Cerebellar nuclear complex (tissue), 1 donor: Measurements from ENCODE around the gene CACNG8.
"Not testable (repeated sequence)": the region's sequence is repeated elsewhere in the genome, so short reads cannot be mapped to it uniquely, and the experiment has no call there.

ENCODE experiments used
- DNase-seq, 2 experiments: peaks; one replicate each; lab custom pipeline; 2025; lab: John Stamatoyannopoulos, UW

CACNG8 gene

DNA sequence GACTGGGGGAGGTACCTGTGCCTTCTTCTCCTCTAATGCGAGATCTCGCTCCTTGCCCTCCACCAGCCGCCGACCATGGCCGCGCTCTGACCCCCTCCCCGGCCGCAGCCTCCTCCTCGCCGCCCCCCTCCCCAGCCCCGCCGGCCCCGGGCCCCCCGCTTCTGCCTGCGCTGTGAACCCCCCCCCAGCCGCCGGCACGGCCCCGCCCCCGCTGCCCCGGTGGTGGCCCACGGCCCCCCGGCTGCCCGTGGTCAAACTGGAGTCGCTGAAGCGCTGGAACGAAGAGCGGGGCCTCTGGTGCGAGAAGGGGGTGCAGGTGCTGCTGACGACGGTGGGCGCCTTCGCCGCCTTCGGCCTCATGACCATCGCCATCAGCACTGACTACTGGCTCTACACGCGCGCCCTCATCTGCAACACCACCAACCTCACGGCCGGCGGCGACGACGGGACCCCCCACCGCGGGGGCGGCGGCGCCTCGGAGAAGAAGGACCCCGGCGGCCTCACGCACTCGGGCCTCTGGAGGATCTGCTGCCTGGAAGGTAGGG lies at the start of gene CACNG8:
Gene CACNG8 (plus strand): TSS at position 51 of the 545 bp plus-strand sequence.
- DNase-seq, result no peak

DNA sequence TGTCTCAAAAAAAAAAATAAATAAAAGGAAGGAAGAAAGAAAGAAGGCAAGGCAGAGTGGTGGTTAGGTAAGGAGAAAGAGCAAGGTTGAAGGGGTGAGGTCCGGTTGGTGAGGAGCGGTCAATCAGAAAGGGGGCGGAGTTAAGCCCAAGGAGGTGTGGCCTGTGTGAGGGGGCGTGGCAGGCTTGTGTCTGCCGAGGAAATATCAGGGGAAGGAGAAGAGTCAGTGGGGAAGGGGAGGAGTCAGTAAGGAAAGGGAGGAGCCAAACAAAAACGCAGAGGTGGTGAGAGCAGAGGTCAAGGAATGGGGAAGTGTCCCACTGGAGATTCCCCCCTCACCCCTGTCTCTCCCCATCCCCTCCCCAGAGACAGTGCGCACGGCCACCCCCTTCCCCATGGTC lies 47.7 kb upstream of the CACNG8 start:
- no peak for DNase-seq

DNA sequence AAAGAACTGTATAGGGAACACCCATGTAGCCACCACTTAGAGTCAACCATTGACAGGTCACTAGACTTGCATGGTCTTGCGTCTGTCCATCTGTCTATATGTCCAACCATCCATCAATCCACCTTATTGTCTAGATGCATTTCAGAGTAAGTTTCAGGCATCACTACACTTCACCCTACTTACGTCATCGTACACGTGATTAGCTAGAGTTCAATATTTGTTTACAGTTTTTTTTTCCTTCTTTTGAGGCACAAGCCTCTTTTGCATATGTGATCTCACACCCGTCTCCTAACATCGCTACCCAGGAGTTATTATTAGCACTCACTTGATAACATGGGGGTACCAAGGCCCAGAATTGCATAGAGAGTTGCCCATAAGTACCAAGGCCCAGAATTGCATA lies 46.7 kb upstream of the CACNG8 start:
- DNase-seq, result no peak

DNA sequence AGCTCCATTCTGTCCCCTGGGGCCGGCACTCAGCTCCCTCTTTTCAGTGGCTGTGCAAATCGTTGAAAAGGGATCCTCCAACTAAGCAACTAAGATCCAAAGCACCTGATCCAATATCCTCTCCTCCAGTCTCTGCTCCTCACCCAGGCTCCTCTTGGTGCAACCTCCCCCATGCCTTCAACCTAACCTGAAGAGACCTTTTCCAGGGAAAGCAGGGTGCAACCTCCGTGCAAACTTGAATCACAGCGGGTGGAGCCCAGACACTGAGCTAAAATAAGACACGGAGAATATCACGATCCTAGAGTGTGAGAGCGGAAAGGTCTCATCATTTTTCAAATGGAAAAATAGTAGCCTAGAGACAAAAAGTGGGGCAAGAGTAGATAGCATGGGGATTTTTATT lies 45.4 kb upstream of the CACNG8 start:
- no peak for DNase-seq

DNA sequence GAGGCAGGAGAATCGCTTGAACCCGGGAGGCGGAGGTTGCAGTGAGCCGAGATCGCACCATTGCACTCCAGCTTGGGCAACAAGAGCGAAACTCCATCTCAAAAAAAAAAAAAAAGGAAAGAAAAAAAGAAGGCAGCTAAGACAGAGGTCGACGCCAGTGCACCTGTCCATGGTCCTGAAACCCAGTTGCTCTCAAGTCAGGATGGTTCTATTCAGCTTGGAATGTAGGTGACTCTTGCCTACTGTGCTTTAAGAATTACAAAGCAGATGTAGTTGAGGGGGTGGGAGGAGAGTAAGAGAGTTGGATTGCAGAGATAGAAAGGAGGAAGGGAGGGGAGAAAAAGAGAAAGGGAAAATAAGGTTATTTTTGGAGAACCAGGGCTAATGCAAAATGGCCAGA lies 35.0 kb upstream of the CACNG8 start:
- no peak for DNase-seq

DNA sequence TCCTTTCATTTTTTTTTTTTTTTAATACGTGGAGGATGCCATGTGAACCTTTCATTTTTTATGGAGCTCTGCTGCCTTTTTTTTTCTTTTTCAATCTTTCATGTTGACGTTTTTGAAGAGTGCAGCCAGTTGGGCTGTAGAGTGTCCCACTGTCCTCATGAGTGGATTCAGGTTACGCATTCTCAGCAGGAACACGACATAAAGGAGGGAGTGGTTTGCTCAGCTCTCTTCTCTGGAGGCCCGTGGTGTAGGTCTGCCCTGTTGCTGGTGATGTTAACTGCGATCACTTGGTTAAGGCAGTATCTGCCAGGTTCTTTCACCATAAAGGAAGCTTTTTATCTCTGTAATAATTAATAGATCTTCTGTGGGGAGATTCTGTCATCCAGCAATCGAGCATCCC lies 26.7 kb upstream of the CACNG8 start:
- DNase-seq, result no peak

DNA sequence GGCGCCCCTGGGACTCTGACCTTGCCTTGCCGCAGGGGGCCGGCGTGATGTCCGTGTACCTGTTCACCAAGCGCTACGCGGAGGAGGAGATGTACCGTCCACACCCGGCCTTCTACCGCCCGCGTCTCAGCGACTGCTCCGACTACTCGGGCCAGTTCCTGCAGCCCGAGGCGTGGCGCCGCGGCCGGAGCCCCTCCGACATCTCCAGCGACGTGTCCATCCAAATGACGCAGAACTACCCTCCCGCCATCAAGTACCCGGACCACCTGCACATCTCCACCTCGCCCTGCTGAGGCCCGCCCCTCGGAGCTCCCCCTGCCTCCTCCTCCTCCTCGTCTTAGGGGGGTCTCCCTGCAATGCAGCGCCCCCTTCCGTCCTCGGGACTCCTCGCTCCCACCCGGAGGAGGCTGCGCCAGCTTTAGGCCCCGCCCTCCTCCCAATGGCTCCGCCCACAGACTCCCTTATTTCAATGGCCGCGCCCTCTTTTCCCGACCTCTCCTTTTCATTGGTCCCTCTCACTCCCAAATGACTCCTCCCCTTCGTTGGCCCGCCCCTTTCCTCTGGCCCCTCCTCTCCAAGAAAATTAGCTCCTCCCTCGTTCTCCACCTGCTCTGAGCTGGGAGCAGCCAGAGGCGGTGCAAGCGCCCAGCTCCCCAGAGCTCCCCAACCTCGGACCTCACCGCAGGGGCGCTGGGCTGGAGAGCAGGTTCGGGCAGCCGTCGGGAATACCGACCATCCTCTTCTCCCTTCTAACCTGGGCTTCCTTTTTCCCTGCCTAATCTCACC lies 20.5 kb upstream of the CACNG8 start:
- DNase-seq, result no peak

DNA sequence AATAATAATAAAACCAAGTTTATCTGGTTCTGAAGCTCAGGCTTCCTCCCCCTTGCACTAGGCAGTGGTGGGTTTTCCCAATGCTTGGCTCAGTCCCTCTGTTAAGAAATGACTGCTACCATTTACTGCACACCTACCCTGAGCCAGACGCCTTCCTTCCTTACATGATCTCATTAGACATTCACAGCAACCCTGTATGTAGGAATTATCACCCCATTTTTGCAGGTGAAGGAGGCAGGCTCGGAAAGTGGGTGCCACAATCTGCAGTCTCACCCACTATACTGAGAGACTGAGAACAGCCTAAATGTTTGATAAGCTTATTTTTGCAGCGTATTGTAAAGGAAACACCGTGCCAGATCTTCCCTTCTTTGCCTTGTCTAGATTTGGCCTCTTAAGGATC lies 18.3 kb upstream of the CACNG8 start:
- DNase-seq, result no peak

DNA sequence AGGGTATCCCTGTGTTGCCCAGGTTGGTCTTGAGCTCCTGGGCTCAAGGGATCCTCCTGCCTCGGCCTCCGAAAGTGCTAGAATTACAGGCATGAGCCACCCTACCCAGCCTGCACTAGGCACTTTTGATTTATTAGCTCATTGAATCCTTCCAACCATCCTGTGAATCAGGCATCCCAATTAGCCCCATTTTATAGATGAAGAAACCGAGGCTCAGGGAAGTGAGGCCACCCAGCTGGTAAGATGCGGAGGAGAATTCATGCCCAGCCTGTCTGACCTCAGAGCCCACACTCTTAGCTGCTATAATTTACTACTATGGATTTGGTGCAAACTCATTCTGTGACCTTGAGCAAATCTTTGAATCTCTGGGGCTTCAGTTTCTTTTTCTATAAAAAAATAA lies 17.8 kb upstream of the CACNG8 start:
- DNase-seq, result no peak

DNA sequence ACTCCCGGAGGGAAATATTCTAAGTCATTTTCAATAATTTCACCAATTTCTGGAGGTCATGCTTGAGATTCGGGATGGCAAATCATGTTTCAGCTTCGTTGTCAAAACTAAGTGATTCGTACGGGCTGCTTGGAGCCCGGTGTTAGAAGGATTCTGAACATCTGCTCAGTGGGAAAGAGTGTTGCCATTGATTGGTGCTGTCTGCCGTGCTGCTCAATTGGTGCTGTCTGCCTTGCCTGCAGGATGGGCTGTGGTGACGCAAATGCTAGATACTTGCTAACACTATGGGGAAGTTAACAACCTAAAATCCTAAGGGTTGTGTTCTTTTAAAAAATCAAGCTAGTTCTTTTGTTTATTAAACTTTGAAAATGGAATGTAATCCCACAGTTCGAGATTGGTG lies 17.3 kb upstream of the CACNG8 start:
- DNase-seq, result no peak

DNA sequence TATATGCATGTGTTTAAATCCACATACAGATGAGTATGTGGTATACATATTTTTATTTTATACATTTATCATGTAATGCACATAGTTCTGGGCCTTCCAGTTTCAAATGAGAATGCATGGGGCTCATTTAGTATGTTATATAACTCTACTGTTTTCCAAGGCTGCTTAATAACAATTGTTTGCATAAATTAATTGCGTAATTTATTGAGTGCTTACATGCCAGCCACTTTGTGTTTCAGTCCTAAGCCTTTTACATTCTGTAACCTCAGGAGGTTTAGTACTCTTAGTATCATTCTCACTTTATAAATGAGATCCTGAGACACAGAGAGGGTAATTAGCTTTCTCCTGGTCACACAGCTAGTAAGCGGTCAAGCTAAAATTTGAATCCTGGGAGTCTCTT lies 16.7 kb upstream of the CACNG8 start:
- no peak for DNase-seq

DNA sequence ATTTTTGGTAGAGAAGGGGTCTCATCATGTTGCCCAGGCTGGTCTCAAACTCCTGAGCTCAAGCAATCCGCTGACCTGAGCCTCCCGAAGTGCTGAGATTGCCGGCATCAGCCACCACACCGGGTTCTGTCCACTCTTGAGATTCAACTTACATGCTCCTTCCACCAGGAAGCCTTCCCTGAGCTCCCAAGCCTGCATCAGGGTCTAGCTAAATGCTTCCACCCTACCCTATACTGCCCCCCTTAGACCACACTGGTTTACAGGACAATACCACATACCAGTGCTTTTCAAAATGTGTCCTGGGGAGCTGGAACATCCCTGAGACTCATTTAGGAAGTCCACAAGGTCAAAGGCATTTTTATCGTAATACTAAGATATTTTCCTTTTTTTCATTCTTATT lies 15.1 kb upstream of the CACNG8 start:
- DNase-seq, result no peak

DNA sequence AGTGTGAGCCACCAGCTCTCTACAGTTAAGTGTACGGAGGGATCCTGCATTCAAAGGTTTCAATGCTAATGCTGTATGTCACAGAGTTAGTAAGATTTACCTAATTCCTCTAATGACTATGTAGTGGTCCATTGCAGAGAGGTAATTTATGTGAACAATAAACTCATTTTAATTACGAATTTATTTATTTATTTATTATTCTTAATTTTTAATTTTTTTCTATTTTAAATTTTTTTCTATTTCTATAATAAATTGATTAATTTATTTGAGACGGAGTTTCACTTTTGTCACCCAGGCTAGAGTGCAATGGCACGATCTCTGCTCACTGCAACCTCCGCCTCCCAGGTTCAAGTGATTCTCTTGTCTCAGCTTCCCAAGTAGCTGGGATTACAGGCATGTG lies 14.1 kb upstream of the CACNG8 start:
- not testable (repeated sequence) for DNase-seq

DNA sequence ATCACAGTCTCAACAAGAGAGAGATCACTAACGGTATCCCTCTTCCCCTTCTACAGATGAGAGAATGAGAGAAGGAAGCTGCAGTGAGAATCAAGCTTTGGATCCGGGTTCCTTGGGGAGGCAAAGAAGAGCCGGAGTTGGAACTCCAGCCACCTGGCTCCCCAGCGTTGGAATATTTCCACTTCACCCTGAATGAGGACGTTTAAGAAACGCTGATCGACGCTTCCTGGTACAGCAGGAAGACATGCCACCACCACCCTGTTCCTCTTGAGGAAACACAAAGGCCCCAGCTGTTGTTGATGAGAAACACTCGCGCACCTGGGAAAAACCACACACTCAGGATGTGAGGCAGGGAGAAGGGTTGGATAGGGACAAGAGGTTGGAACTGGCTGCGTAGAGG lies 11.3 kb upstream of the CACNG8 start:
- DNase-seq, result no peak

DNA sequence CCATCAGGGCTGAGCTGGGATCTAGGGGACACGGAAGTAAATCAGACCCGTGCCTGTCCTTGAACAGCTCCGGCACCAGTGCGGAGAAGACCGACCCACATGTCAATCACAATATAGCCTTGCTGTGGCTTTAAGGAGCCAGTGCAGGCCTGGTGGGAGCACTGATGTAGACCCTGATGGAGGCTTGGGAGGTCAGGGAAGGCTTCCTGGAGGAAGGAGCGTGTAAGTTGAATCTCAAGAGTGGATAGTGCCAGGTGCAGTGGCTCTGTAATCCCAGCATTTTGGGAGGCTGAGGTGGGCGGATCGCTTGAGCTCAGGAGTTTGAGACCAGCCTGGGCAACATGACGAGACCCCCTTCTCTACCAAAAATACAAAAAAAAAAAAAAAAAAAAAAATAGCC lies 10.8 kb upstream of the CACNG8 start:
- DNase-seq, result no peak

DNA sequence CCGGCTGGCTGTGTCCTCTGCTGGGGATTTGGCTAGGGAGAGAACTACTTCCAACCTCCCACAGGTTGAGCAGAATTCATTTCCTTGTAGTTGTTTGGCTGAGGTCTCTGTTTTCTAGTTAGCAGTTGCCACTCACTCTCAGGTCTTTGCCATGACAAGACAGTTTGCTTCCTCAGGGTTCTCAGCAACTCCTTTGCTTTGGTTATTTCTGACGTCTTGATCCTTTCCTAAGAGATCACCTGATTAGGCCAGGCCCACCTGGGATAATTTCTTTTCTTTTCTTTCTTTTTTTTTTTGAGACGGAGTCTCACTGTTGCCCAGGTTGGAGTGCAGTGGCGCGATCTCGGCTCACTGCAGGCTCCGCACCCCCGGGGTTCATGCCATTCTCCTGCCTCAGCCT lies 9.4 kb upstream of the CACNG8 start:
- no peak for DNase-seq

DNA sequence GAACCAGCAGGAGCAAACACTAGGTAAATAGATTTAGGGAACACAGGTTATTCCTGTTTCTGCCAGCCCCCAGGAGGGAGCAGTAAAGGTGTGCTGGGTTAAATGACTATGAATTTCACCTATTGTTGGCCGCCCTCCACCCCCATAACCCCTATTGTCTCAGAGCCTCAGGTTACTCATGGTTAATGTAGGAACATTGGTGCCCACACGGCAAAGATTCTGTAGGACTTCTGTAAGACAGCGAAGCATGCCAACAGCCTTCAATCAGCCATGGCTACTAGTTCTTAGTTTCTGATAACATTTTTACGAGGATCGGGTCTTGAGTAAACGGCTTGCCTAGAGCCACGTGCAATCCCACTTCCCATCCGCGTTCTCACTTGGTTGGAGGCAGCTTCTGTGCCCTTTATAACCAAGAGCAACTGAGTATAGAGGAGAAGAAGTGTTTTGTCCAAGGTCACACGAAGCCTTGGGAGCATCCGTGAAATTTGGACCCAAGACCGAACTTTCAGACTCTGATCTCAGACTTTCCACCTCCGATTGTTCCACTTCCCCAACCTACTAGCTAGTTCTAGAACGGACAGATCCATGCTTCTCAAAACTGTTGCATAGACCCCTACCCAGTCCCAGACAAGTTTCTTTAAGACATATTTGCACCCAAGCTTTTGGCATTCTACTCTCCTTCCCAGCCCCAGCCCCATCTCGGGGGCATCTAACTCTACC lies 5.1 kb upstream of the CACNG8 start:
- DNase-seq, result no peak

DNA sequence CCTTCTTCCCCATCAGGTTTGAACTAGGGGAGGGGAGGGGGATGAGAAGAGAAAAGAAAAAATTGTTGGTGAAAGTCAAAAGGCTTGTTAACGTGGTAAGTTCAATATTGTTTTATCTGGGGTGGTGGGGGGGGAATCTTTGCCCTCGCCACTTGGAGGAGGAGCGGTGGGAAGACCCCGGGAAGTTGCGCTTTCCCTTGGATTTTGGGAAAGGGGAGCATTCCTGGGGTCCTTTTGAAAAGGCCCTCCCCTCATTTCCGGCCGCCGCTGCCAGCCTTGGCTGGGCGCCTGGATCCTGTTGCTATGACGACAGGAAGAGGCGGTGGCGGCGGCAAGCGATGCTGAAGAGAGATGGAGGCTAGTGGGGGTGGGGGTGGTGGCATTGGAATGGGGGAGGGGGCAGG lies 4.6 kb upstream of the CACNG8 start:
- no peak for DNase-seq

DNA sequence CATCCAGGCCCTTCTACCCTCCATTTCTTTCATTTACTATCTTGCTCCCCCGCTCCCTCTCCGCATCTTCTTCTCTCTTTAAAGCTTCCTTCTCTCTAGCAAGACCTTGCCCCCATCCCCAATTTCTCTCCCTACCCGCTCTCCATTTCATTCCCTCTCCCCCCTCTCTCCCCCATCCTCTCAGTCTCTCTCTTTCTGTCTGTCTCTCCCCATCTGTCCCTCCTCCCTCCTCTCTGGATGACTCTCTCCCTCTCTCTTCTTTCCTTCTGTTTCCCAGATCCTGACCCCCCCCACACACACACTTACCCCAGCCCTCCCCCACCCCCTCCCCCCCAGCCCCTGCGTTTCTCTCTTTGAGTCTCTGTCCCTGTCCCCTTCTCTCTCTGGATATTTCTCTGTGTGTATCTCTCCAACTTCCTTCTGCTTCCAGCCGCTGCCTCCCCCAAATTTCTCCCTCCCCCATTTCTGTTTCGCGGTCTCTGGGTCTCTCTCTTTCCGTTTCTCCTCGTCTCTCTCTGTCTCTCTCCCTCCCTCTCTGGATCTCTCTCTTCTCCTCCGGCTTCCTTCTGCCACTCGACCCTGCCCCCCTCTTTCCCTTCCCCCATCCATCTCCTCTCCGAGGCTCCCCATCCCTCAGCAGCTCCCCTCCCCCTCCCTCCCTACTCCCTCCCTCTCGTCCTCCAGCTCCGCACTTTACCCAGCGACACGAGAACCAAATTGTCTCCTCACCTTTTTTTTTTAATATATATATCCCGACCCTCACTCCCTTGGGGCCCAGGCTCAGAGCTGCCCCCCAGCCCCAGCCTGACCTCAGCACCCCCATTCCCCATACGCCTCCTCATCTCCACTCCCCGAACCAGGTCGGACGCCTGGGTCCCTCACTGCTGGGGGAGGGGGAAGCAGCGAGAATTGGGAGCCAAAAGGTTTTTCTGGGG lies 3.6 kb upstream of the CACNG8 start:
- DNase-seq, result no peak

DNA sequence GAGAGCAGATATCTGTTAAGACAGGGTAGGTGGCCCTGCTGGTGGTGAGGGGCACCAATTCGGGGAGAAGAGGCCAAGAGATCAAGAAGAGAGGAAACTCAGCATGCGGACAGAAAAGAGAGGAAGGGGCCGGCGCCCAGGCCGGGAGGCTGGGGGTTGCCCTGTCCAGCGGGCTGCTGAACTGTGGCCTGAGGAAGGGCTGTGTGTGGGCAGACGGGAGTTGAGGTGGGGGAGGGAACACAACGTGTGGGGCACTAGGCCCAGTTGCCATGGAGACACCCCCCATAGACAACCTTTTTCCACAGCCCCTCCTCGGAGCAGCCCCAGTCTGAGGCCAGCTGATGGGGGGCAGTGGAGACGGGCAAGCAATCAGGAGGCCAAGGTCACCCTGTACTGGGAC lies 2.5 kb upstream of the CACNG8 start:
- no peak for DNase-seq

DNA sequence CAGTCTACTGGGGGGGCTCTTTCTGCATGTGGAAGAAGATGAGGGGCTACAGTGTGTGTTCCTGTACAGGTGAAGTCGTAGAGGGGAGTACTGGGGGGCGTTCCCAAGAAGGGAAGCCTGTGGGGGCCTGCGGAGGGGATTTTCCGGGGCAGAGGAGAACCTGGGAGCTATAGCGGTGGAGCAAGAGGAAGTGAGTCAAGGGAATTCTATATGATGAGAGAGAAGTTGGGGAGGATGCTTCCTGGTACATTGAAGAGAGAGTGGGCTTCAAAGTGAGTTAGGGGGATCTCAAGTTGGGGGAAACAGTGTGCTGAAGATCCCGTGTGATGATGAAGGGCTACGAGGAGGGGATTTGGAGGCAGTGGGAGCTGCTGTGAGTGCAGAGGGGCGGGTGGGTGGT lies 1.9 kb upstream of the CACNG8 start:
- no peak for DNase-seq
